Measurements from ENCODE around the gene CLK2. TPM values are rescaled to one million over a fixed set of nuclear protein-coding genes. Genes with fewer than 3 reads are reported as not detected.

Gene CLK2
- total RNA-seq, 4 donors from 2014 or later = 17.6 to 32.0 (median 25.3) TPM

DNA sequence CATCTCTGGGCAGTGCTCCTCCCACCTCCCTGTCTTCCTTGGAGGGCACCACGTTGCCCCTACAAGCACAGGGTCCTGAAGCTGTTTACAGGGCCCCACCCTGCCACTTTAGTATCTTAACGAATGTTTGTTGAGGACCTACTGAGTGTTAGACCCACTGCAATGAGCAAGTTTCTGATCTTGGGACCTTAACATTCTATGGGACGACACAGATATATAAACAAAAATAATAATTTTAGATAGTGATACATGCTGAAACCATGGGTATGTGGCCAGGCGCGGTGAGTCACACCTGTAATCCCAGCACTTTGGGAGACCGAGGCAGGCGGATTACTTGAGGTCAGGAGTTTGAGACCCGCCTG lies 28.2 kb downstream of the CLK2 start:
- peaks cover 17 to 47% (median 47%) of the 10 kb centered on the region in 4 donors for H3K4me1 ChIP-seq
- peak overlapping the region; percentile 56 to 68 (median 60) for H3K4me3 ChIP-seq
- peaks cover 0 to 3% (median 0%) of the 10 kb centered on the region in 4 donors for H3K9me3 ChIP-seq
- intact Hi-C loops (cut with DNase I) = no loop called here
- WGBS = 44% methylated on average over 6 of the region's 8 CpGs
- peaks cover 10 to 30% (median 19%) of the 10 kb centered on the region in 4 donors for H3K36me3 ChIP-seq
- H3K27me3 ChIP-seq = peaks cover 0 to 4% (median 0%) of the 10 kb centered on the region in 4 donors
- no peak for DNase-seq (ENCODE audit: extremely low spot score)
- H3K27ac ChIP-seq (replicated peaks in 1 of 4) = peak overlapping the region; percentile 83 to 92 (median 90)
- TF ChIP-seq POLR2AphosphoS5 (IDR thresholded peaks at IDR 0.05) (no peak), EP300 (IDR thresholded peaks at IDR 0.05) (no peak), POLR2A (IDR thresholded peaks at IDR 0.05; ENCODE audit: low read depth) (no peak)
- TF ChIP-seq, protein P1, sequence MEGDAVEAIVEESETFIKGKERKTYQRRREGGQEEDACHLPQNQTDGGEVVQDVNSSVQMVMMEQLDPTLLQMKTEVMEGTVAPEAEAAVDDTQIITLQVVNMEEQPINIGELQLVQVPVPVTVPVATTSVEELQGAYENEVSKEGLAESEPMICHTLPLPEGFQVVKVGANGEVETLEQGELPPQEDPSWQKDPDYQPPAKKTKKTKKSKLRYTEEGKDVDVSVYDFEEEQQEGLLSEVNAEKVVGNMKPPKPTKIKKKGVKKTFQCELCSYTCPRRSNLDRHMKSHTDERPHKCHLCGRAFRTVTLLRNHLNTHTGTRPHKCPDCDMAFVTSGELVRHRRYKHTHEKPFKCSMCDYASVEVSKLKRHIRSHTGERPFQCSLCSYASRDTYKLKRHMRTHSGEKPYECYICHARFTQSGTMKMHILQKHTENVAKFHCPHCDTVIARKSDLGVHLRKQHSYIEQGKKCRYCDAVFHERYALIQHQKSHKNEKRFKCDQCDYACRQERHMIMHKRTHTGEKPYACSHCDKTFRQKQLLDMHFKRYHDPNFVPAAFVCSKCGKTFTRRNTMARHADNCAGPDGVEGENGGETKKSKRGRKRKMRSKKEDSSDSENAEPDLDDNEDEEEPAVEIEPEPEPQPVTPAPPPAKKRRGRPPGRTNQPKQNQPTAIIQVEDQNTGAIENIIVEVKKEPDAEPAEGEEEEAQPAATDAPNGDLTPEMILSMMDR (IDR thresholded peaks at IDR 0.05) = no peak

DNA sequence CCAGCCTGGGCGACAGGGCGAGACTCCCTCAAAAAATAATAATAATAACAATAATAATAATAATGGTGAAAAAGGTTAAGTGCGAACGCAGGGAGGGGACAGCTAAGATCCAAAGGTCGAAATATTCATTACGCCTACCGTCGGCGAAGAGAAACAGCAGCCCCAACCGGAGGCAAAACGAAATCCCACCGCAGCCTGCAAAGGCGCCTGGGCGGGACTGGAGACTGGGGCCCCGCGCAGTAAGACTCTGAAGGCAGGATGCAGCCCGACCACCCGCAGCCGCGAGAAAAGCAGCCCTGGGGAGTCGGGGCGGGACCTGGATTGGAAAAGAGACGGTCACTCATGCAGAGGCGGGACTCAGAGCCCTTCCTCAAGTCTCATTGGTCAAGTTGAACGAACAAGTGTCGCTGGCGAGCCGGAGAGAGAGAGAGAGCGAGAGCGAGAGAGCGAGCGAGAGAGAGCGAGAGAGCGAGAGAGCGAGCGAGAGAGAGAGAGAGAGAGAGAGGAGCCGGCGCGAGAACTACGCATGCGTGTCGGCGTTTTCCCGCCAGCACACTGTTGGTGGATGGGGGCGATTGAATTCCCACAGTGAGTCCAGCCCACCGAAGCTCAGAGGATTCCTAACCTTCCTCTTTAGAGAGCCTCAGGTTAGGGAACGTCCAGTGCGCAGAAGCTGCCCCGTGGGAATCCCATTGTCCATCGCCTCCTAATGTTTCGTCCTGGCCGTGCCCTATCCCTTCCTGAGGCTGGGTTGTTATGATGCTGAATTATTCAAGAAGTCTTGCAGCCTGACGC lies 28.7 kb downstream of the CLK2 start:
- intact Hi-C loops (cut with DNase I) = no loop called here
- peaks cover 0 to 4% (median 0%) of the 10 kb centered on the region in 4 donors for H3K27me3 ChIP-seq
- H3K36me3 ChIP-seq = peaks cover 10 to 31% (median 20%) of the 10 kb centered on the region in 4 donors
- H3K27ac ChIP-seq (replicated peaks in 1 of 4) = peak overlapping the region; percentile 83 to 92 (median 90)
- H3K4me1 ChIP-seq = peaks cover 17 to 50% (median 49%) of the 10 kb centered on the region in 4 donors
- H3K9me3 ChIP-seq = peaks cover 0 to 3% (median 0%) of the 10 kb centered on the region in 4 donors
- H3K4me3 ChIP-seq = peak overlapping the region; percentile 56 to 68 (median 60)
- under 1% methylated on average over 52 of the region's 53 CpGs for WGBS
- peak; percentile 99 for DNase-seq (ENCODE audit: extremely low spot score)
- TF ChIP-seq, protein P1 (IDR thresholded peaks at IDR 0.05) = peak; percentile 54 to 74 (median 66)
- TF ChIP-seq POLR2A (IDR thresholded peaks at IDR 0.05; ENCODE audit: low read depth) = peak; percentile 67
- no peak for TF ChIP-seq EP300 (IDR thresholded peaks at IDR 0.05)
- peak; percentile 94 to 95 for TF ChIP-seq POLR2AphosphoS5 (IDR thresholded peaks at IDR 0.05)

DNA sequence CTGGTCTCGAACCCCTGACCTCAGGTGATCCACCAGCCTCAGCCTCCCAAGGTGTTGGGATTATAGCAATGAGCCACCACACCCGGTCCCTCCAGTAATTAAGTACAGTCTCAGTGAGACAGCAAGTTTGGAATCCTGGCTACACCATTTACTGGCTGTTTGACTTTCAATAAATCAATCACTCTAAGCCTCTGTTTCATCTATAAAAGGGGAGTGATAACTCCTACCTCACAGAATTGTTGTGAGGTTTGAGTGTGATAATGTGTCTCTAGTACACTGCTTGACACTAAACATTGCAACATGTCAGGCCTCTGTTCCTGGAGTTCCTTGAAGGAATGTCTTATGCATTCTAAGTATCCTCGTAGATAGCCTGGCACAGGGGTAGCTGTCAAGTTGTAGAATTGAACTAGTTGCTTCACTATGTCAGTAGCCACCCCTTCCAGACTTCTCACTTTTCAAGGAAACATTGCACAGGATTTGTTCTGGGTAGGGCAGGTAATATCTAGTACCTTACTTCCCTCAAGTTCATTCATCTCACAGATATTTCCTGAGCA lies 30.4 kb downstream of the CLK2 start:
- 81% methylated on average over 2 of the region's 3 CpGs for WGBS
- Histone ChIP-seq H3K4me3 (peak overlapping the region; percentile 56 to 68 (median 60)), H3K27ac (replicated peaks in 1 of 4) (peak overlapping the region; percentile 83 to 92 (median 90))

DNA sequence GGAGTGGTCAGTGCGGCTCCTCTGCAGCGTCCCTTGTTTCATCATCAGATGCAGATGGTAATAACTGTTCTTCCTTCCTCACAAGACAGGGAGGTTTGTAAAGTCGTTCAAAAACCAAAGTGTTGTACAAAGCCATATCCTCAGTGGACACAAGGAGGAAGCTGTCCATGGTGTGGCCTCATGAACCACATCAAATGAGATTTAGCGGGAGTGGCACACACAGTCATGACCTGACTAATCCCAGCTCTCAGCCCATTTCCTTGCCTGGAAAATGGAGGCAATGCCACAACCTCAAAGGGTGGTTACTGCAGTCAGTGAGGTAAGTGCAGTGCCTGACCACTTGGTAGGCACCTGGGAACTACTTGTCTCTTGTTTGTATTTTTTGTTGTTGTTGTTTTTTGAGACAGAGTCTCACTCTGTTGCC lies 31.5 kb downstream of the CLK2 start:
- peaks cover 0 to 3% (median 0%) of the 10 kb centered on the region in 4 donors for H3K9me3 ChIP-seq
- H3K27ac ChIP-seq (replicated peaks in 1 of 4) = peak overlapping the region in 3 of 4 donors; percentile 8 to 92 (median 35)
- peaks cover 0 to 30% (median 20%) of the 10 kb centered on the region in 4 donors for H3K36me3 ChIP-seq
- WGBS = 75% methylated on average over 4 of the region's 4 CpGs
- no peak overlapping the region for H3K4me3 ChIP-seq
- peaks cover 17 to 50% (median 49%) of the 10 kb centered on the region in 4 donors for H3K4me1 ChIP-seq
- H3K27me3 ChIP-seq = peaks cover 0 to 4% (median 0%) of the 10 kb centered on the region in 4 donors
- DNase-seq (ENCODE audit: extremely low spot score) = no peak
- intact Hi-C loops (cut with DNase I) = no loop called here
- TF ChIP-seq POLR2A (IDR thresholded peaks at IDR 0.05; ENCODE audit: low read depth) (no peak), EP300 (IDR thresholded peaks at IDR 0.05) (no peak), POLR2AphosphoS5 (IDR thresholded peaks at IDR 0.05) (no peak)
- TF ChIP-seq, protein P1 (IDR thresholded peaks at IDR 0.05) = no peak

More for the DNA sequence above, 30.4 kb downstream of the CLK2 start:
- peaks cover 0 to 4% (median 0%) of the 10 kb centered on the region in 4 donors for H3K27me3 ChIP-seq
- no peak for DNase-seq (ENCODE audit: extremely low spot score)
- H3K9me3 ChIP-seq = peaks cover 0 to 3% (median 0%) of the 10 kb centered on the region in 4 donors
- H3K36me3 ChIP-seq = peaks cover 7 to 30% (median 19%) of the 10 kb centered on the region in 4 donors
- peaks cover 17 to 50% (median 49%) of the 10 kb centered on the region in 4 donors for H3K4me1 ChIP-seq
- intact Hi-C loops (cut with DNase I) = no loop called here
- peak in 1 of 2 donors; percentile 20 for TF ChIP-seq POLR2AphosphoS5 (IDR thresholded peaks at IDR 0.05)
- TF ChIP-seq, protein P1 (IDR thresholded peaks at IDR 0.05) = no peak

All from esophagus muscularis mucosa (tissue), 4 donors.